MCF 10A (cell line): ENCODE measurements around the gene NEO1. TPM values are rescaled to one million over a fixed set of nuclear protein-coding genes. Genes with fewer than 3 reads are reported as not detected.

Experiments used
- BruUV-seq: library from RNA; stranded (reverse); fragments of 400-500 nt; replicated peaks from 2 replicates; lab custom pipeline; 2021; lab: Mats Ljungman, UMichigan
- CTCF ChIA-PET: fragments of 300-600 bp; sonication (Branson Sonifier 250); formaldehyde crosslinking; extraction: SDS; loops from one replicate; lab custom pipeline; 2021; ENCODE audit warnings: antibody characterized with exemption, inconsistent platforms; lab: Yijun Ruan, JAX
- POLR2A ChIA-PET: fragments of 300-600, 350-650 bp; sonication (Branson Sonifier 250); formaldehyde crosslinking; extraction: SDS; loops from one replicate; lab custom pipeline; 2020; ENCODE audit warnings: antibody characterized with exemption, inconsistent platforms; lab: Yijun Ruan, JAX
- DNase-seq: peaks from one replicate; pipeline ENCODE4 v3.0.0-alpha.2; 2018; ENCODE audit not compliant: unreplicated experiment
- H3K27ac Mint-ChIP-seq: one replicate; pipeline ENCODE4 v1.8.0; 2022; ENCODE audit warnings: mild to moderate bottlenecking, low read depth, mixed read lengths; ENCODE audit not compliant: unreplicated experiment
- H3K27me3 Mint-ChIP-seq: one replicate; pipeline ENCODE4 v1.8.0; 2022; ENCODE audit warnings: mixed read lengths; ENCODE audit not compliant: insufficient read depth, unreplicated experiment
- H3K36me3 Mint-ChIP-seq: one replicate; pipeline ENCODE4 v1.8.0; 2022; ENCODE audit warnings: mild to moderate bottlenecking, moderate library complexity, mixed read lengths; ENCODE audit not compliant: insufficient read depth, unreplicated experiment
- H3K4me1 Mint-ChIP-seq: one replicate; pipeline ENCODE4 v1.8.0; 2022; ENCODE audit warnings: mixed read lengths; ENCODE audit not compliant: insufficient read depth, unreplicated experiment
- H3K4me3 Mint-ChIP-seq: one replicate; pipeline ENCODE4 v1.8.0; 2022; ENCODE audit warnings: mild to moderate bottlenecking, moderate library complexity, mixed read lengths; ENCODE audit not compliant: unreplicated experiment
- H3K9me3 Mint-ChIP-seq: one replicate; pipeline ENCODE4 v1.8.0; 2022; ENCODE audit warnings: mixed read lengths; ENCODE audit not compliant: unreplicated experiment
- intact Hi-C: fragments of 100-400 bp; cut with micrococcal nuclease; formaldehyde crosslinking; loops from 2 replicates; pipeline ENCODE4 v1.14.1; 2022
- total RNA-seq: library from RNA; stranded (reverse); gene quantifications from 2 replicates; pipeline ENCODE4 v1.2.3, GENCODE V29; 2022
- TF ChIP-seq, protein P1 (sequence below): fragments of 200-600 bp; IDR thresholded peaks from one replicate; pipeline ENCODE4 v1.8.0; 2022; ENCODE audit warnings: antibody characterized with exemption, mild to moderate bottlenecking; ENCODE audit not compliant: unreplicated experiment

NEO1 gene
- total RNA-seq, 1 experiment from 2014 or later = 13.2 TPM

- no peaks in the 10 kb centered on the region for H3K9me3 Mint-ChIP-seq
- no peak for DNase-seq
- no peak overlapping the region for H3K27ac Mint-ChIP-seq
- intact Hi-C loops = no loop called here
- no peak overlapping the region for H3K4me3 Mint-ChIP-seq
- TF ChIP-seq, protein P1, sequence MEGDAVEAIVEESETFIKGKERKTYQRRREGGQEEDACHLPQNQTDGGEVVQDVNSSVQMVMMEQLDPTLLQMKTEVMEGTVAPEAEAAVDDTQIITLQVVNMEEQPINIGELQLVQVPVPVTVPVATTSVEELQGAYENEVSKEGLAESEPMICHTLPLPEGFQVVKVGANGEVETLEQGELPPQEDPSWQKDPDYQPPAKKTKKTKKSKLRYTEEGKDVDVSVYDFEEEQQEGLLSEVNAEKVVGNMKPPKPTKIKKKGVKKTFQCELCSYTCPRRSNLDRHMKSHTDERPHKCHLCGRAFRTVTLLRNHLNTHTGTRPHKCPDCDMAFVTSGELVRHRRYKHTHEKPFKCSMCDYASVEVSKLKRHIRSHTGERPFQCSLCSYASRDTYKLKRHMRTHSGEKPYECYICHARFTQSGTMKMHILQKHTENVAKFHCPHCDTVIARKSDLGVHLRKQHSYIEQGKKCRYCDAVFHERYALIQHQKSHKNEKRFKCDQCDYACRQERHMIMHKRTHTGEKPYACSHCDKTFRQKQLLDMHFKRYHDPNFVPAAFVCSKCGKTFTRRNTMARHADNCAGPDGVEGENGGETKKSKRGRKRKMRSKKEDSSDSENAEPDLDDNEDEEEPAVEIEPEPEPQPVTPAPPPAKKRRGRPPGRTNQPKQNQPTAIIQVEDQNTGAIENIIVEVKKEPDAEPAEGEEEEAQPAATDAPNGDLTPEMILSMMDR = no peak
- no peaks in the 10 kb centered on the region for H3K4me1 Mint-ChIP-seq
- BruUV-seq = no TSS peak
- ChIA-PET POLR2A (no interaction called here), CTCF (interaction anchor here (0.6 kb wide), 1 partner anchor 606 kb away, joined by 3 read pairs; no protein-coding TSS in a partner anchor)
- no peaks in the 10 kb centered on the region for H3K36me3 Mint-ChIP-seq
- H3K27me3 Mint-ChIP-seq = peaks cover 59% of the 10 kb centered on the region
Measured at GRCh38 chr15:73338606-73339374, 286.5 kb downstream of the NEO1 start.

GRCh38 chr15:73340502-73341192 is 288.4 kb downstream of the NEO1 start:
- Mint-ChIP-seq H3K4me1 (no peaks in the 10 kb centered on the region), H3K27me3 (peaks cover 52% of the 10 kb centered on the region), H3K4me3 (no peak overlapping the region), H3K27ac (no peak overlapping the region), H3K36me3 (no peaks in the 10 kb centered on the region), H3K9me3 (no peaks in the 10 kb centered on the region)
- DNase-seq = no peak
- TF ChIP-seq, protein P1 = no peak
- intact Hi-C loops = no loop called here
- BruUV-seq = no TSS peak
- ChIA-PET CTCF (interaction anchor here (0.8 kb wide), 1 partner anchor 12 kb away, joined by 3 read pairs; no protein-coding TSS in a partner anchor), POLR2A (no interaction called here)

DNA sequence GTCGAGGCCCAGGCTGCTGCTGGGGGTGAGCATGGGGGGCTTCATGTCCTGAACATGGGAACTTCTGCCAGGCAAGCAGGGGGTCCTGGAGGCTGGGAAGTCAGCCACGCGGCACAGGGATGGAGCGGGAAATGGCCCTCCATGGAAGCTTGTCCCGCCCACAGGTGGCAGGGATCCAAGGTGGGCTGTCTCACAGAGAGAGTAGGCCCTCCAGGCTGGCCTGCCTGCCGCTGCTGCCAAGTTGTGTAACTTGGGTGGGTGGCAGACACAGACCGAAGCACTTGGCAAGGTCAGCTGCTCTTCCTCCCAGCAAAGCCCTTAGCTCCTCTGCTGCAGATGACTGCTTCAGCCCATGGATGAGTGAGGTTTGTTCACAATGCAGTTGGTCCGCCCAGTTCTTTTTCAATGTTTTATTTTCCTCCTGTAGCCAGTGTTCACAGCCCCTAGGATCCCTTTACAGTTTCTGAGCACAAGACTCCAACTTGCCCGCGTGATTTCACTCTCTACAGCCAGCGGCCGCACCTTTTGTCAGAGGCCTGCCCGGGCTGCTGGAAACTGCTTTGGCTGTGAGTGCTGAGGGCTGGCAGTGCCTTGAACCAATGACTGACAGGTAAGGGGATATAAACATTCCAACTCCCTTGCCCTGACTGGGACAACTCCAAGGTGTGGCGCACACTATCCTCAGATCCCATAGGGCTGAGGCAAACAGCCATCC is 289.8 kb downstream of the NEO1 start:
- ChIA-PET CTCF (interaction anchor here (0.7 kb wide), 1 partner anchor 20 kb away, joined by 6 read pairs; no protein-coding TSS in a partner anchor), POLR2A (no interaction called here)
- TF ChIP-seq, protein P1 = no peak
- Mint-ChIP-seq H3K36me3 (no peaks in the 10 kb centered on the region), H3K4me3 (no peak overlapping the region), H3K27me3 (peaks cover 40% of the 10 kb centered on the region), H3K9me3 (no peaks in the 10 kb centered on the region), H3K27ac (no peak overlapping the region), H3K4me1 (no peaks in the 10 kb centered on the region)
- peak; percentile 17 for DNase-seq
- intact Hi-C loops = no loop called here
- BruUV-seq = no TSS peak

GRCh38 chr15:73344056-73344455 is 291.8 kb downstream of the NEO1 start:
- TF ChIP-seq, protein P1 = no peak
- ChIA-PET CTCF (no interaction called here), POLR2A (no interaction called here)
- H3K4me3 Mint-ChIP-seq = no peak overlapping the region
- no peaks in the 10 kb centered on the region for H3K36me3 Mint-ChIP-seq
- intact Hi-C loops = no loop called here
- no peak overlapping the region for H3K27ac Mint-ChIP-seq
- no peaks in the 10 kb centered on the region for H3K4me1 Mint-ChIP-seq
- H3K27me3 Mint-ChIP-seq = peaks cover 21% of the 10 kb centered on the region
- BruUV-seq = no TSS peak
- H3K9me3 Mint-ChIP-seq = no peaks in the 10 kb centered on the region
- DNase-seq = no peak
